HTR-8/SVneo (cell line): Measurements from ENCODE around the gene MTFR2.

Source experiments
- DNase-seq: peaks from one replicate; pipeline ENCODE4 v3.0.0; 2011; ENCODE audit warnings: low spot score, mixed read lengths; ENCODE audit not compliant: insufficient read length
- FAIRE-seq: peaks from 2 replicates; lab custom pipeline; 2011; peaks lifted over from hg19 to GRCh38; lab: Jason Lieb, UNC

Gene MTFR2

DNA sequence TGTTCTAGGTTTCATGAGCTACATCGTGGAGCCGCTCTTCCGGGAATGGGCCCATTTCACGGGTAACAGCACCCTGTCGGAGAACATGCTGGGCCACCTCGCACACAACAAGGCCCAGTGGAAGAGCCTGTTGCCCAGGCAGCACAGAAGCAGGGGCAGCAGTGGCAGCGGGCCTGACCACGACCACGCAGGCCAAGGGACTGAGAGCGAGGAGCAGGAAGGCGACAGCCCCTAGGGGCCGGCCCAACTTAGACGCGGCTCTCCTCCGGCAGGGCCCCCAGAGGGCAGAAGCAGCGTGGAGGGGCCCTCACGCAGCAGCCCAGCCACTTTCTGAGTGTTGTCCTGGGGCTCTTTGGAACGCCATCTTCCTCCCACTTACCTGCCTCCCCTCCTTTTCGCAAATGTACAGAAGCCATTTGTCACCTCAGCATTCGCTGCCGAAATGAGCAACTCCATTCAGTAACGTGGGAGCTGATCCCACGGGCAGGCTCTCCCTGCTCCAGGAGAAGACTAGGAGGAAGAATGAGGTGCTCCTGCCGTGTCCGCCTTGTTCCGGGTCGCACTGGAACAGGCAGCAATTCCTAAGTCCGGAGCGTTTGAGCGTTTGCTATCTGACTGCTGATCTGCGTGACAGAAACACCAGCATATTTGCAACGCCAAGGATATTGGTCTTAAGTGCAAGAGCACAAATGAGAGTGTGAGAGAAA, 58.4 kb downstream of the MTFR2 start:
- DNase-seq = no peak
- FAIRE-seq = no peak

DNA sequence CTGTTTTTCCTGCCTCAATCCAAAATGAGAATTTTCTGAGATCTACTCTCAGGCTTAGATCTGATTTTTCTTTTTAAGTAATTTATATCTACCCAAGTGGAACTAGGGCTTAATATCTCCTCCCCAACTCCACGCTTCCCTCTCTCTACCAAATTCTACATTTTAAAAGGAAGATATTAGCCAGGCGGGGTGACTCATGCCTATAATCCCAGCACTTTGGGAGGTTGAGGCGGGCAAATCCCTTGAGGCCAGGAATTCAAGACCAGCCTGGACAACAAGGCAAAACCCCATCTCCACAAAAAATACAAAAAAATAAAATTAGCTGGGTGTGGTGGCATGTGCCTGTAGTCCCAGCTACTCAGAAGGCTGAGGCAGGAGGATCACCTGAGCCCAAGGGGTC, 61.0 kb downstream of the MTFR2 start:
- FAIRE-seq (no peak), DNase-seq (no peak)

DNA sequence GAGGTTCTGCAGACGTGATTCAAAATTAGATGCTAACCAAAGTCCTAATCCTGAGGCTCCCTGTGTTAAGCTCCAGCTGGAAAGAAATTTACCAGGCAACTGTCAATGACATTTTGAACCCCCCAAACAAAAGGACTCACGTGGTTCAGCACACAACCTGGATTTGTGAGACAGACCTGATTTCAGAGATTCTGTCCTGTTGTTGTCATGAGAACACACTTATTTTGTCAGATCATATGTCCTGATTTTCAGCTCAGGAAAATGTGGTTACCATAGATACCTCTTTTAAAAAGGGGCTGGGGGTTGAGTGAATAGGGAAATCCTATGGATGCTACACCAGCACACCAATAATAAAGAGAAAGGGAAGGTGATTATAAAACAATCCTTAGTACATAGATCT, 61.6 kb downstream of the MTFR2 start:
- no peak for DNase-seq
- FAIRE-seq = no peak

DNA sequence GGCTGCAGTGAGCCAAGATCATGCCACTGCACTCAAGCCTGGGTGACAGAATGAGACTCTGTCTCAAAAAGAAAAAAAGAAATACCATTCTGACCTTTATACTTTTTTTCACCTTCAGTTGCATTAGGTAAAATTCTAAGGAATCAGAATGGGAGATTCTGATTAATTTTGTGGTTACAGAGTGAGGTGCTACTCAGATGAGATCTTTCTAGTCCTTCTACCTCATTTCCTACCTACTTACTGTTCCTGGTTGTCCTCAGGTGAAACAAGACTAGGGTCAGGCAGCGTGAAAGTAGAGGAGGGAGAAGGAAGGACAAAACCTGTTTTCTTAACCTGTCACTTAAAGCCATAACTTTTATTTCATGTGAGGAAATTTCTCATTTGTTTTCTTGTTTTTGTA, 63.7 kb downstream of the MTFR2 start:
- FAIRE-seq = no peak
- DNase-seq = no peak

DNA sequence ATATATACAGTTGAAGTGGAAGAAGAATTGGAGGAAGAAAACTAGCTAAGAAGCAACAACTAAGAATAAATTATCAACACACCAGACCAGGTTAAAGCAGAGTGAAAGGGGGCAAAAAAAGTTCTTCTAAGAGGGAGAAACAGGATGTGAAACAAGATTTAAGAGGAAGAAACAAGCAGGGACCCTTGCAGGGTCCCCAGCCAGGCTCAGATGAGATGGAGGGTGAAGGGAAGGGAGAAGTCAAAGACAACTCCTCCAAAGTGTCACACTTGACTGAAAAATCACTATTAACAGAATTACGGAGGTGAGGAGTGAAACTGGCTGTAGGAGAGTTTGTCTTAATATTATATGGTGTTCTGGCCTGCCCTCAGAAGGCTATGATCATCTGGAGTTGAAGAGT, 65.4 kb downstream of the MTFR2 start:
- FAIRE-seq = no peak
- DNase-seq = no peak

DNA sequence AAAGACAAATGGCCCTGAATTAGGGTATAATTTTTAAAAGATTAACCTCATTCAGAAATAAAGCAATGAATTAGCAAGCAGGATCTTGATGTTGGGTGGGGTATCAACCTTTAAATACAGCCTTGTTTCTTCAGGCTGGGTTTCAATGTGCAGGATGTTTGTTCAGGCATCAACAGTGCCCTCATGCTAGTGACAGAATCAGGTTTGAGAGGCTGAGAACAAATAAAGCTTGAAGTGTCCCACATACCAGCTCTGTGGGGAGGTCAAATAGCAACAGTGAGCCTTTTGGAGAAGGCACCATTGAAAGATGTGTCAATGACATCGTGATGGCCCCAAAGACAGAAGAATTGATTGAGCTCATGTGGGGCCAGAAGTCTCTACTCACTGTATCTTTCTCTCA, 68.2 kb downstream of the MTFR2 start:
- DNase-seq = no peak
- no peak for FAIRE-seq

DNA sequence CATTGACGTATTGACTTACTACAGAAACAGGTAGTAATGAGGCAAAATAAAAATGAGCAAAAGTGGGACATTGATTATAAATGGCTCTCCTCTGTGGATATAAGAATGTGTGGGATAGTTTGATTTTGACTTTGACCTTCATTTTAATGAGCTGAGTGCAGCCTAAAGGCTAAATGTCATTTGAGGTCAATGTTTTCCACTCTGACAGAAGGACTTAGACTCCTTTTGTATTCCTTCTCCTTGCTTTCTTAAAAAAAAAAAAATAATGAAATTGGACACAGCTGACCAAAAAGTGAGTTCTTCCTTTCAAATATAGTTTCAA, 68.6 kb downstream of the MTFR2 start:
- DNase-seq (no peak), FAIRE-seq (no peak)
